ENCODE data around the gene TP73.

TP73 gene

DNA sequence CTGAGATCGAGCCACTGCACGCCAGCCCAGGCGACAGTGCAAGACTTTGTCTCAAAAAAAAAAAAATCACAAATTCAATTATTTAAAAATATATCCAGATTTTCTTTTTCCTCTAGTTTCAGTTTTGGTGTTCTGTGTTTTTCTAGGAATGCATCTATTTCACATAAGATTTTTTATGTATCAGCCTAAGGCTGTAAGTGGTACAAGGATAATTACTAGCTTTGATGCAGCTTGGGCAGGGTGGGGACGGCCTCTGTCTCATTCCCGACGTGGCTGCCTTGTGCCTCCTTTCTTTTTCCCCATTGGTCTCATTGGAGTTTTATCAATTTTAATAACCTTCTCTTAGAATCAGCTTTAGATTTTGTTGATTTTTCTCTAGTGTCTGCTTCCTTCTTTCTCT is 106.8 kb downstream of the TP73 start:
- in situ Hi-C loops (cut with MboI; ENCODE audit: low sequenced_read_pairs) = no loop called here

DNA sequence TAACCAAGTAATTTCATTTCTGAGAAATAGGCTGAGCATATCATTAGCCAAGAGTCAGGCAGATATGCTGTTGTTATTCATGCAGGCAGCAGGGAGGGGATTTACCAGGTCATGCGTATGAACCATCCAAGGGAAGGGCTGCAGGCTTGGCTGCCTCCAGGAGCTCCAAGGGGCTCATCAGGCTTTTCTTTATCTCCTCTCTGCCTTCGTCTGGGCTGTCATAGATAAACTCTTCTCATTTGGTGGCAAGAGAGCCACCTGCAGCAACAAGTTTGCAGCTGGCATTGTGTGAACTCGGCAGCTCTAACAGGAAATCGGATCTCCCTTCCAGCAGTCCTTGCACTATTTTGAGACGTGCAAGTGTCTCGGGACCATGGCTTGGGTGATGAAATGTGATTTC is 107.5 kb downstream of the TP73 start:
- in situ Hi-C loops (cut with MboI; ENCODE audit: low sequenced_read_pairs) = no loop called here

GRCh38 chr1:3761296-3762010 is 109.1 kb downstream of the TP73 start:
- in situ Hi-C loops (cut with MboI; ENCODE audit: low sequenced_read_pairs) = no loop called here

DNA sequence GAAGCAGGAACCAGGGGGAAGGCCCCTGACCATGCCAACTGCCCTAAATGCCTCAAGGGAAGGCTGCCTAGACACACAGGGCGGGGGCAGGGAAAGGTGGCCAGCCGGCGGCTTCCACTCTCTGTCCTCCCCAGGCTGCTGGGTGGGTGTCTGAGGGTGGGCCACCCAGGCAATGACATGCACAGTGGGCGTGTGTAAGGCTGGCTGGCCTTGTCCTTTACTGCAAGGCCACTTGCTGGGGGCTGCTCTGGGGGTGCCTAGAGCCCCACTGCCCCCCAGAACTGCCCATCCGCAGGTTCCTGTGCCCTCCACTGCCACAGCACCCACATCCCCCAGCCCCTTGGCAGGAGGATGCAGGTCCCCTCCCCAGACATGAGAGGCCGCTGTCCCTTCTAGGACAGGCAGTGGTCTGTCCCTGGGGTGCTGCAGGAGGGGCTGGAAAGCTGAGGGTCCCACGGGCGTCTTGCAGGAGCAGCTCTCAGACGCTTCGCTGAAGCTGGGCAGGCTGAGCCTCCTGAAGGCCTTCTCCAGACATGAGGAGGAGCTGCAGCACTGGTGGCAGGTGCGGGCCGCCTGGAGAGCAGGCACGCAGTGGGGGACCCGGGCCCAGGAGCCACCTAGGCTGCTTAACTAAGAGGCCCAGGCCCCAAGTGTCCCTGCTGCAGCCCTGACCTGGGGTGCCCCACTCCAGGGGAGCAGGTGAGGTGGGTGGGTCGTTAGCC is 110.0 kb downstream of the TP73 start:
- in situ Hi-C loops (cut with MboI; ENCODE audit: low sequenced_read_pairs) = no loop called here

- in situ Hi-C loops (cut with MboI; ENCODE audit: low sequenced_read_pairs) = no loop called here
Observed at GRCh38 chr1:3762873-3763228, 110.5 kb downstream of the TP73 start.

DNA sequence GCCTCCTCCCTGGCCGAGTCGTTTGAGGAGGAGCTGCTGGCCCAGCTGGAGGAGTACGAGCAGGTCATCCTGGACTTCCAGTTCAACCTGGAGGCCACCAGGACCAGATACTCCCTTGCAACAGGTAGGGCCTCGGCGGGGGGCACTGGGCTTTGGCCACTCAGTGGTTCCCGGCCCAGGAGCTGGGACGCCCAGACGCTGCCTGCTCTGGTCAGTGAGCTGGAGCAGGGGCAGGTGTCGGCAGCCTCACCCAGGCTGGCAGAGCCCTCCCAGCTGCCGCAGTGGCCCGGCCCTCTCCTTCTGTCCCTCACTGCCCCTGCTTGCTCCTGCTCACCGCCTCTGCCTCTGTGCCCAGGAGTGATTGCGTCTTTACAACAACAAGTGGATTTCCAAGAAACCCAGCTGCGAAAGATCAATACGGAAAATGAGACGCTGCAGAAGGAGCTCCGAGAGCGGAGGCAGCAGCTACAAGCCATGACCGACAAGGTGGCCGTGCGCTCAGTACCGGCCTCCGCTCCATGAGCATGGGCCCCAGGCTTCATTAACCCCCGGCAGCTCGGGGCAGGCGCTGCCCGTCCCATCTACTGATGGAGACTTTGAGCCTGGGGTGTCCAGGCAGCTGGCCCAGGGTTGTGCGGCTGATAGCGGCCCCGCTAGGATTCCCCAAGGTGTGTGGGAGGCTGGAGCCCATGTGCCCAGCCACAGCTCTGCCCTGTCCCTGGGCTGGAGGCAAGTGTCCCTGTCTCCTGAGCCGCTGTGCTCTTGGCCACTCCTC is 111.2 kb downstream of the TP73 start:
- in situ Hi-C loops (cut with MboI; ENCODE audit: low sequenced_read_pairs) = no loop called here

- in situ Hi-C loops (cut with MboI; ENCODE audit: low sequenced_read_pairs) = no loop called here
Observed at GRCh38 chr1:3767328-3767925, 115.1 kb downstream of the TP73 start.

- in situ Hi-C loops (cut with MboI; ENCODE audit: low sequenced_read_pairs) = no loop called here
Observed at GRCh38 chr1:3768811-3769390, 116.6 kb downstream of the TP73 start.

DNA sequence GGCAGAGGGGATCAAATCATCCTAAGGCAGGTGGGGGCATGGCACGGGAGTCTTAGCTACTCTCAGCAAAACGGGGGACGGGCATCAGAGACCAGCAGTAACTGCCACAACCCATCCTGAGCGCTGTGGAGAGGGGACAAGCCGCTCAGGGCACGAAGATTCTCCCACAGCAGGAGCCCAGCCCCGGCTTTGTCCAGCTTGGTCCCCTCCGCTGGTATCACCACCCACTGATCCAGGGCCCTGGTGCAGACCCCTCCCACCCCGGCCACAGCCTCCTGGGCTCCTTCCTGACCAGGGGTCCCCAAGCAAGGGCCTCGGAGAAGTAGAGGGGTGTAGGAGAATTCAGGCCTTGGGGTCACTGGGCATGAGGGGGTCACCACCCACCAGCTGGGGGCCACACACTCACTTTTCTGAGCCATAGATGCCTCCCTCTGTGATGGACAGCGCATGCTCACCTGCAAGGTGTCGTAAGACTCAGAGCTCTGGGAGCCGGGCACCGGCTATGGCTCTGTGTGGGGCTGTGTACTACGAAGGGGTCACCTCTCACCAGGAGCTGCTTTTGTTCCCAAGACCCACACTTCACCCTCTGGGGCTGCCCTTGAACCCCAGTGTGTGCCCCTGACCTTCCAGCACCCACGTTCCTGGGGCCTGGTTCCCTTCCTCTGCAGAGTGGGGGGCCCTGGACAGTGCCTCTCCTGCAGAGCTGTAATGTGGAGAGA is 117.9 kb downstream of the TP73 start:
- in situ Hi-C loops (cut with MboI; ENCODE audit: low sequenced_read_pairs) = no loop called here

- in situ Hi-C loops (cut with MboI; ENCODE audit: low sequenced_read_pairs) = no loop called here
Observed at GRCh38 chr1:3771108-3772026, 119.1 kb downstream of the TP73 start.

GRCh38 chr1:3772027-3772714 is 119.9 kb downstream of the TP73 start:
- in situ Hi-C loops (cut with MboI; ENCODE audit: low sequenced_read_pairs) = no loop called here

DNA sequence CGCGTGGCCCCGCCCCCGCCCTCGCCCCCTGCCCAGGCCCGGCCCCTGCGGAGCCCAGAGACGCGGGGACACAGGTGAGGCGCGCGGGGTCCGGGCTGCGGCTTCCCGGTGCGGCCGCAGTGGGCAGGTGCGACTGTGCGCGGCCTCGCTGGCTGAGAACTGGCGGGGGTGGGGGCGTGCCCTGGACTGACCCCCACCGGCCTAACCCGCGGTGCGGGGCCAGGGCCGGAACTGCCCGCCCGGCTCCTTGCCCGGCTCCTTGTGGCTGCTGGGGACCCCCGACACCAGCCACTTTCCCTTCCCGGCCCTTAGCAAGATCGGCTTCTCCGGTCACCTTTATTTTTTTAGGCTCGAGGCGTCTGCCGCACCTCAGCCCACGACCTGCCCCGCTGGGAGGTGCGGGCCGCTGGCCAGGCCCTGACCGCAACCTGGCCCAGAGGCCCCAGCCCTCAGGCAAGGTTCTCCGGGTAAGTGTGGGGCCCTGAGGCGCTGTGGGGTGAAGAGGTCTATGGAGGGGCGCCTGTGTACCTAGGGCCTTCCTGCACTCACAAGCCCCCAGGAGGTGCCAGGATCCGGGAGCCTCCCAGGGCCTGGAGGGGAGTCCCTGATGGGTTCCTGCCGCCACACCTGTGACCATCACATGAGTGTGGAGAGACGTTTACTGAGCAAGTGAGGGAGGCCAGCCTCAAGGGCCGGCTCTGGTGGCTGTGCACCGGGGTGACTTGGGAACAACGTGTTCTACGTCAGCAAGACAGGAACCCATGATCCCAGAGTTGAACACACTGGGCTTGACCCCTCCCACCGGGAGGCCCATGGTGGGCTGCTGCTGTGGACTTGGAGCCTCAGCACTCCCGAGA is 120.6 kb downstream of the TP73 start, which contains the start of gene SMIM1:
Gene SMIM1, plus strand, starts transcription at position 35 of the 857 bp plus-strand sequence. CDS start 2,625 bp downstream, outside the sequence.
- in situ Hi-C loops (cut with MboI; ENCODE audit: low sequenced_read_pairs) = no loop called here

DNA sequence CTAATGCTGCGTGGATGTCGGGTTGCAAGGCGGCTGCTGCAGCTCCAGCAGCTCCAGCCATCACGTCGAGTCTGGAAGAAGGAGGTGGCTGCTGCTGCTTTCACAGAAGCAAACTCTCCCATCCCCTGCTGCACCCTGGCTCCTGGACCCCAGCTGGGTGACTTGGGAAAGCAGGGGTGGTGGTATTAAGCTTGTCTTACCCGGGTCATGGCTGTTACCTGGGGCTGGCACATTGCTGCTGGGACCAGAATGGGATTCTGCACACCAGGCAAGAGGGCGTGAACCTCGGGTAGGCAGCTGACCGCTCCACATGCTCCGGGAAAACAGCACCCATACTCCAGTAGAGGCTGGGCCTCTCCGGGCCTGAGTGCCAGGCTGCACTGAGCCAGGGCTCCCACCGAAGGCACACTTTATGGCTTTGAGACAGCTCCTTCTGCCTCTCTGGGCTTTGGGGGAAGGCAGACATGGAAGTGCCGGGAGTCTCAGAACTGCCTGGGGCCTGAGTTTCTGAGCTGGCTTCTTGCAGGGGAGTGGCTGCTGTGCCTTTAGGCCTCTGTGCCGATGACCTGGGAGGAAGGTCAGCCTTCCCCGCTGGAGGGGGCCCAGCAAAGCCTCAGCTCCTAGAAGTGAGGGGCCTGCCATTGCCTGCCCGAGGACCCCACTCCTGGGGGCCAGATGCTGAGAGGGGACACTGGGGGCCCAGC is 121.4 kb downstream of the TP73 start:
- in situ Hi-C loops (cut with MboI; ENCODE audit: low sequenced_read_pairs) = no loop called here

- in situ Hi-C loops (cut with MboI; ENCODE audit: low sequenced_read_pairs) = no loop called here
Observed at GRCh38 chr1:3774276-3774945, 122.1 kb downstream of the TP73 start.

- in situ Hi-C loops (cut with MboI; ENCODE audit: low sequenced_read_pairs) = no loop called here
Observed at GRCh38 chr1:3774946-3775489, 122.7 kb downstream of the TP73 start.

- in situ Hi-C loops (cut with MboI; ENCODE audit: low sequenced_read_pairs) = no loop called here
Observed at GRCh38 chr1:3775490-3776230, 123.3 kb downstream of the TP73 start.

All from HL-60/S4 treated with phorbol 12-myristate 13-acetate at 8.2 ng/mL for 4 days and 3 days (cell line).